ENCODE measurements around the gene TTC39A.

TTC39A gene

DNA sequence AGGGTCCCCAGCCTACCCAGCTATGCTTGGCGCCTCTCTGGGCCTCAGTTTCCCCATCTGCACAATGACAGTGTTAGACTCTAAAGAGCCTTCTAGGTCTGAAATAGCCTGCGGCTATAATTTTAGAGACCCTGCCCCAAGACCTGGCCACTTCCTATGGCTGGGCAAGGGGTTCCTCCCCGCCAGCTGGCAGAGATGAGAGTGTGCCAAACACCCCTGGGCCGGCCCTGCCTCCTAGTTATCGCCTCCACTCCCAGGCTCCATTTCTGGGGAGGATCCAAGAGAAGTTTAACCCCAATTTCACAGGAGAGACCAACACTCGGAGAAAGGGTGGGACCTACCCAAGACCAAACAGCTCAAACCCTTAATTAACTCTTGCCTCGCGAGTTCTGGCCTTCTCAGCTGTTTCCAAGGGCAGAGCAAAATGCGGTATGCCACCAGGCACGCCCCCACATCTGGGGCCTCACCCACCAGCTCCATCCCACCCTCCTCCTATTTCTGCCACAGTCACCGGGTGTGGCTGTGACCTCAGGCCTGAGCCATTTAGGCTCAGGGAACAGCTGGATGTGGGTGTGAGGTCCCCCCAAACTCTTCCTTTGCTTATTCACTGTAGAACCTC, 35.7 kb downstream of the TTC39A start:
- H3K4me3 ChIP-seq (replicated peaks in 1 of 2; ENCODE audit: low read depth in 2 of 2, low read length in 2 of 2): no peak overlapping the region
- no peak for DNase-seq (ENCODE audit: low read depth in 2 of 2)
- TF ChIP-seq, protein P1, sequence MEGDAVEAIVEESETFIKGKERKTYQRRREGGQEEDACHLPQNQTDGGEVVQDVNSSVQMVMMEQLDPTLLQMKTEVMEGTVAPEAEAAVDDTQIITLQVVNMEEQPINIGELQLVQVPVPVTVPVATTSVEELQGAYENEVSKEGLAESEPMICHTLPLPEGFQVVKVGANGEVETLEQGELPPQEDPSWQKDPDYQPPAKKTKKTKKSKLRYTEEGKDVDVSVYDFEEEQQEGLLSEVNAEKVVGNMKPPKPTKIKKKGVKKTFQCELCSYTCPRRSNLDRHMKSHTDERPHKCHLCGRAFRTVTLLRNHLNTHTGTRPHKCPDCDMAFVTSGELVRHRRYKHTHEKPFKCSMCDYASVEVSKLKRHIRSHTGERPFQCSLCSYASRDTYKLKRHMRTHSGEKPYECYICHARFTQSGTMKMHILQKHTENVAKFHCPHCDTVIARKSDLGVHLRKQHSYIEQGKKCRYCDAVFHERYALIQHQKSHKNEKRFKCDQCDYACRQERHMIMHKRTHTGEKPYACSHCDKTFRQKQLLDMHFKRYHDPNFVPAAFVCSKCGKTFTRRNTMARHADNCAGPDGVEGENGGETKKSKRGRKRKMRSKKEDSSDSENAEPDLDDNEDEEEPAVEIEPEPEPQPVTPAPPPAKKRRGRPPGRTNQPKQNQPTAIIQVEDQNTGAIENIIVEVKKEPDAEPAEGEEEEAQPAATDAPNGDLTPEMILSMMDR (IDR thresholded peaks at IDR 0.05; ENCODE audit: low read depth, low read length): no peak

DNA sequence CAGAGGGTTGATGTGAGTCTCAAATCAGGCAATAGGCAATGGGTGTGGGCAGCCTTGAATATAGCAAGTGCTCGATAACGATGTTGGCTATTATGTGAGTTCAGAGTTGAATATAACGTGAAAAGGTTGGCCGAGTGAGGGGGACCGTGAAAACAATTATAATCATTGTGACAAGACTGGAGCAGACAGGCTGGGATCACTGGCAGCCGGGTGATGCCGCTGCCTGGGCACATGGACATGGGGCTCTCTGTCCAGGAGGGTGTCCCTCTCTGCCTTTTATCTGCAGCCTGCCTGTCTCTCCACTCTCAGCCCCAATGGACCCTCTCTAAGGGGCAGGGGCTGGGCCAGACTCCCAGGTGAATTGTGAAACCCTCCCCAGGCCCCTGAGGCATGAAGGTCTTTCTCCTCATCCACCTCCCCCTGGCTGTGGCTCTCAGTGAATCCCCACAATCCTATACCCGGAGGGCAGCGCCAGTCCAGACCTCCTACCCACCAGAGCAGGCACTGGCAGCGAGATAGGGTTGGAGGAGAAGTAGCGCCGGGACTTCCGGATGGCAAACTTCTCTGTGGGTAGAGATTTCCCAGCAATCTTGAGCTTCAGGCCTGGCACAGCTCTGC, 36.4 kb downstream of the TTC39A start:
- TF ChIP-seq, protein P1 (IDR thresholded peaks at IDR 0.05; ENCODE audit: low read depth, low read length): no peak
- no peak for DNase-seq (ENCODE audit: low read depth in 2 of 2)
- H3K4me3 ChIP-seq (replicated peaks in 1 of 2; ENCODE audit: low read depth in 2 of 2, low read length in 2 of 2): no peak overlapping the region

DNA sequence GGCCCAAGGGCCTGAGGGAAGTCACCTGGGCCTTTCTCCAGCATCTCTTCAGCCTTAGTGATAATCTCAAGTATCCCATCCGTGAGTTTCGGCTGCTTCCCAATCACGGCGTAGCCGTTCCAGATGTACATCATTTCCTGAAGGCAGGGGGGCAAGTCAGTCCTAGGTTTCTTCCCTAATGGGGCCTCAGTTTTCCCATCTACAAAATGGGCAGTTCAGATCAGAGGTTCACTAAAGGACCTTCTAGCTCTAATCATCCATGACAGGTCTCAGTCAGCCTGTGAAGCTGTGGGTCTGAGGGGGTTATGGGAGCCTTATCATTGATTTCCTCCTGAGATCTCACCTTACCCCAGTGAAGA, 39.9 kb downstream of the TTC39A start:
- no peak for DNase-seq (ENCODE audit: low read depth in 2 of 2)
- H3K4me3 ChIP-seq (replicated peaks in 1 of 2; ENCODE audit: low read depth in 2 of 2, low read length in 2 of 2): no peak overlapping the region

DNA sequence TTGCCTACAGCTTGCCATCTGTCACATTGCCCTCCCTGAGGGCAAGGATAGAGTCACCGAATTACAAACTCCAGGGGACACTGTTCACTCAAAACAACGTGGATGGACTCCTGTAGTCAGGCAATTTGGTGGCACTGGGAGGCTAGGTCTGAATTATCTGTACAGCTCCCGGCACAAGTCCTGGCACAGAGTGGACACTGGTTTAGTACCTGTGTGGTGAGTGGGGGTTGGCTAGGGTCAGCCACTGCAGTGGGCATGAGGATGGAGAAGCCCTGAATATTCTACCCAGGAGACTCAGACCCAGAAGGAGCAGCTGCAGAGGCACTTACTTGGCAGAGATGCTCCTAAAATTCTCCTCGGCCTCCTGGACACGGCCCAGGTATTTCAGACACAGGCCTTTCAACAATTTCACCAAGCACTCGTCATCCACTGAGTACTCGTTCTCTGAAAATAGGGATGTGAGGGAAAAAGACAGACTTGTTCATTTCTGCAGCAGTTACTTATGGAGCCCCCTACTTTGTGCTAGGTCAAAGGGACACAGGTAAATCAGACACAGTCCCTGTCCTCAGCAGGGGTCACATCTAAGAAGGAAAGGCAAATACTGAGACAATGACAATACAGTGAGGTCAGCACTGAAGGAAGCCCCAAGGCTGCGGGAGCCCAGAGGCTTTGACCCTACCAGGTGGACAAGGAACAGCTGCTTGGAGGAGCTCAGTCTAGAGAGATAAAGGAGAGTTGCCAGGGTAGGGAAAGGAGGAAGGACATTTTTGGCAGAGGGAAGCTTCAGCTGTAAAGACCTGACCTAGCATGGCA, 40.5 kb downstream of the TTC39A start:
- no peak for DNase-seq (ENCODE audit: low read depth in 2 of 2)
- TF ChIP-seq, protein P1 (IDR thresholded peaks at IDR 0.05; ENCODE audit: low read depth, low read length): no peak
- H3K4me3 ChIP-seq (replicated peaks in 1 of 2; ENCODE audit: low read depth in 2 of 2, low read length in 2 of 2): no peak overlapping the region

More for the DNA sequence above, 39.9 kb downstream of the TTC39A start:
- TF ChIP-seq, protein P1 (IDR thresholded peaks at IDR 0.05; ENCODE audit: low read depth, low read length): no peak

DNA sequence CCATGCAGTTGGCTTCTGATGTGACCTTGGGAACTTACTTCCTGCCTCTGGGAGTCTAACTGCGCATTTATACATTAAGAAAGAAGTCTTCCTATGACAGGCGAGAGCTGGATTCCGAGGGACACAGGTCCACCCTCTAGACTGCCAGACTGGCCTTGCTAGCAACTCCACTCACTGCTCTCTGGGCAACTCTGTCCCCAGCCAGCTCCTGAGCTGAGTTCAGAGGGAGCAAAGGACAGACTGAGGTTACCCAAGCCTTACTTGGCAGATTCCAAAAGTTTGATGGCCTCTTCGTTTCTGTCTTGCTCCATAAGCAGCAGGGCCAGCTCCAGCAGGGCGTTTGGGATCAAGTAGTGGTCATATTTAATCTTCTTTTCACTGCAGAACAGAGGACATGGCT, 41.8 kb downstream of the TTC39A start:
- H3K4me3 ChIP-seq (replicated peaks in 1 of 2; ENCODE audit: low read depth in 2 of 2, low read length in 2 of 2): no peak overlapping the region
- DNase-seq (ENCODE audit: low read depth in 2 of 2): no peak
- TF ChIP-seq, protein P1 (IDR thresholded peaks at IDR 0.05; ENCODE audit: low read depth, low read length): no peak

DNA sequence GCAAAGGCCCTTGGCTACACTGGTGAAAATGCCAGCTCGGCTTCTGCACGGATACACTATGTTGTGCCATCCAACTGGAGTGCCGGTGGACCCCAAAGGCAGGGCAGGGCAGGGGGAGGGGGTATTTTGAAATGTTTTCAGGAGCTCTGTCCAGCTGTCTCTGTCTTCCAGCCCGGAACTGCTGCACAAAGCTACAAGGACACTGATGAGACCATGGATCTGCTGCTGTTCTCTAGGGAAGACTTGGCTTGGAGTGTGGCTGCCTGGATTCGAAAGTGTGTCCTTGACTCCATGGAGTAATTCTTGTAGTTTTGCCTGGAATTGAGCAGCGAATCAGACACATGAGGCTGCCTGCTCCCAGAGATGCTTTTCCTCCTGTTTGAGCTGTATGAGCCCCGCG, 42.4 kb downstream of the TTC39A start:
- no peak for DNase-seq (ENCODE audit: low read depth in 2 of 2)
- no peak overlapping the region for H3K4me3 ChIP-seq (replicated peaks in 1 of 2; ENCODE audit: low read depth in 2 of 2, low read length in 2 of 2)
- TF ChIP-seq, protein P1 (IDR thresholded peaks at IDR 0.05; ENCODE audit: low read depth, low read length): no peak

Data from cardiac fibroblast (primary cell).